Endothelial cell of umbilical vein (primary cell): Measurements from ENCODE around the gene NDUFB7. TPM values are rescaled to one million over a fixed set of nuclear protein-coding genes. Genes with fewer than 3 reads are reported as not detected.
"Not testable (repeated sequence)": the region's sequence is repeated elsewhere in the genome, so short reads cannot be mapped to it uniquely, and the experiment has no call there.

Experiments
- BruUV-seq: library from RNA; stranded (reverse); fragments of 400-500 nt; replicated peaks from 2 replicates; lab custom pipeline; 2021; lab: Mats Ljungman, UMichigan
- CTCF ChIA-PET: fragments of 300-600, 350-600 bp; sonication (Branson Sonifier 250); formaldehyde crosslinking; loops from one replicate; lab custom pipeline; 2021; ENCODE audit warnings: antibody characterized with exemption, inconsistent platforms; lab: Charles Lee
- POLR2A ChIA-PET: fragments of 300-600, 350-600 bp; sonication (Branson Sonifier 250); formaldehyde crosslinking; loops from one replicate; lab custom pipeline; 2021; ENCODE audit warnings: antibody characterized with exemption, inconsistent platforms; lab: Charles Lee
- DNase-seq: peaks from one replicate; pipeline ENCODE4 v3.0.0-alpha.2; 2011; ENCODE audit warnings: low read depth, low spot score
- FAIRE-seq: peaks from 2 replicates; lab custom pipeline; 2011; peaks lifted over from hg19 to GRCh38; lab: Jason Lieb, UNC
- H2AFZ ChIP-seq: 2 replicates; pipeline ENCODE4 v1.6.0; 2012; ENCODE audit warnings: low read depth, low read length, control low read depth, inconsistent platforms
- H3K27ac ChIP-seq: 2 replicates; pipeline ENCODE4 v1.5.1; 2011; ENCODE audit warnings: low read depth, mild to moderate bottlenecking, control low read depth, low read length, moderate library complexity; ENCODE audit not compliant: insufficient read depth
- H3K27me3 ChIP-seq, 2 experiments: 2 replicates each; pipeline versions ENCODE4 v1.6.0 to v1.6.1; 2011; ENCODE audit warnings: low read length in 2 of 2, mixed read lengths in 1 of 2; ENCODE audit not compliant: control insufficient read depth in 2 of 2, insufficient read depth in 2 of 2
- H3K36me3 ChIP-seq, 2 experiments: 2 replicates in 1 of 2; 3 replicates in 1 of 2; pipeline ENCODE4 v1.5.1; 2011; ENCODE audit warnings: low read length in 2 of 2, mild to moderate bottlenecking in 1 of 2, moderate library complexity in 1 of 2; ENCODE audit not compliant: control insufficient read depth in 2 of 2, insufficient read depth in 2 of 2; ENCODE audit errors: extremely low read depth in 1 of 2
- H3K4me1 ChIP-seq: 3 replicates; pipeline ENCODE4 v1.5.1; 2011; ENCODE audit warnings: mild to moderate bottlenecking, low read length; ENCODE audit not compliant: control insufficient read depth, insufficient read depth; ENCODE audit errors: extremely low read depth
- H3K4me2 ChIP-seq: 2 replicates; pipeline ENCODE4 v1.6.1; 2011; ENCODE audit warnings: low read length, control low read depth, mixed read lengths; ENCODE audit not compliant: insufficient read depth
- H3K4me3 ChIP-seq, 3 experiments: fragments of 200-600 bp in 1 of 3; sonication (generic), shearing (Covaris generic) in 1 of 3; replicated peaks in 1 of 3; 2 replicates each; pipeline ENCODE4 v1.5.1; 2011 to 2016; ENCODE audit warnings: control low read depth in 3 of 3, low read length in 3 of 3, mild to moderate bottlenecking in 2 of 3, inconsistent platforms in 1 of 3, low read depth in 1 of 3, moderate library complexity in 1 of 3; ENCODE audit not compliant: insufficient read depth in 1 of 3
- H3K79me2 ChIP-seq: 2 replicates; pipeline ENCODE4 v1.6.0; 2012; ENCODE audit warnings: low read length, inconsistent platforms; ENCODE audit not compliant: control insufficient read depth, insufficient read depth
- H3K9ac ChIP-seq: replicated peaks from 2 replicates; pipeline ENCODE3; 2011; ENCODE audit warnings: low read length, control low read depth; ENCODE audit not compliant: insufficient read depth; ENCODE audit errors: extremely low read depth
- H3K9me1 ChIP-seq: replicated peaks from 3 replicates; pipeline ENCODE4 v1.6.0; 2011; ENCODE audit warnings: mild to moderate bottlenecking, low read length; ENCODE audit not compliant: control insufficient read depth, insufficient read depth; ENCODE audit errors: extremely low read depth
- H3K9me3 ChIP-seq: replicated peaks from 2 replicates; pipeline ENCODE4 v1.5.1; 2012; ENCODE audit warnings: low read length, inconsistent platforms; ENCODE audit not compliant: control insufficient read depth, insufficient read depth
- H4K20me1 ChIP-seq: replicated peaks from 2 replicates; pipeline ENCODE3; 2011; ENCODE audit warnings: mild to moderate bottlenecking, low read length; ENCODE audit not compliant: control insufficient read depth, insufficient read depth; ENCODE audit errors: extremely low read depth
- CTCF ChIP-seq, 2 donors: IDR thresholded peaks; 1 replicate in 1 of 2; 2 replicates in 1 of 2; pipeline ENCODE4 v1.5.1; 2011; ENCODE audit warnings: low read length in 2 of 2, mild to moderate bottlenecking in 2 of 2, moderate library complexity in 2 of 2, control low read depth in 1 of 2, inconsistent platforms in 1 of 2, low read depth in 1 of 2; ENCODE audit not compliant: insufficient read depth in 1 of 2; ENCODE audit errors: extremely low read depth in 1 of 2
- EZH2 ChIP-seq: IDR thresholded peaks from 2 replicates; pipeline ENCODE4 v1.6.1; 2012; ENCODE audit warnings: borderline replicate concordance, low read depth, mild to moderate bottlenecking, moderate library complexity, low read length, inconsistent platforms; ENCODE audit not compliant: severe bottlenecking
- FOS ChIP-seq: IDR thresholded peaks from 2 replicates; pipeline ENCODE4 v1.6.1; 2011; ENCODE audit warnings: mild to moderate bottlenecking, low read length, moderate library complexity, borderline replicate concordance; ENCODE audit not compliant: insufficient read depth
- GATA2 ChIP-seq: IDR thresholded peaks from 2 replicates; pipeline ENCODE4 v1.7.0; 2011; ENCODE audit warnings: low read depth, mild to moderate bottlenecking, moderate library complexity, mixed read lengths, low read length; ENCODE audit not compliant: insufficient read length, insufficient read depth
- JUN ChIP-seq: IDR thresholded peaks from 2 replicates; pipeline ENCODE4 v1.6.1; 2011; ENCODE audit warnings: borderline replicate concordance, low read depth; ENCODE audit not compliant: insufficient read length, insufficient read depth
- MYC ChIP-seq: IDR thresholded peaks from one replicate; pipeline ENCODE4 v1.6.1; 2011; ENCODE audit warnings: mild to moderate bottlenecking, low read depth, low read length
- POLR2A ChIP-seq: IDR thresholded peaks from 2 replicates; pipeline ENCODE4 v1.6.1; 2012; ENCODE audit warnings: low read depth, mild to moderate bottlenecking, control low read depth, low read length
- POLR2AphosphoS5 ChIP-seq: IDR thresholded peaks from 2 replicates; pipeline ENCODE4 v1.6.1; 2012; ENCODE audit warnings: low read depth, mild to moderate bottlenecking, control low read depth, low read length, moderate library complexity; ENCODE audit not compliant: insufficient read depth
- dilution Hi-C: fragments of 300-500 bp; cut with MboI; formaldehyde crosslinking; loops from one replicate; pipeline ENCODE4 v1.15.0; 2019; ENCODE audit warnings: low sequenced_read_pairs; ENCODE audit not compliant: extremely low pct_ligation_motif_present
- intact Hi-C: fragments of 100-400 bp; cut with micrococcal nuclease; formaldehyde crosslinking; loops from one replicate; pipeline ENCODE4 v1.10.0; 2022
- polyA plus RNA-seq, 4 experiments: library from polyadenylated mRNA; depleted of rRNA in 3 of 4; stranded (reverse) in 3 of 4; unstranded in 1 of 4; fragments of >200 nt; gene quantifications; 2 replicates each; pipeline versions ENCODE4 v1.2.1 to v1.2.3, GENCODE V29; 2011 to 2012; ENCODE audit warnings: missing spikeins in 1 of 4
- total RNA-seq: library from RNA; stranded (reverse); gene quantifications from 2 replicates; pipeline ENCODE4 v1.2.3, GENCODE V29; 2021
- TF ChIP-seq, protein P1 (sequence below): IDR thresholded peaks from 2 replicates; pipeline ENCODE4 v1.6.1; 2011; ENCODE audit not compliant: insufficient read depth, insufficient read length

NDUFB7 gene
- total and polyA plus RNA-seq, 2 donors (not counting 3 experiments of a cell fraction or from before 2014, with no cell fraction given): 177 to 655 TPM

DNA sequence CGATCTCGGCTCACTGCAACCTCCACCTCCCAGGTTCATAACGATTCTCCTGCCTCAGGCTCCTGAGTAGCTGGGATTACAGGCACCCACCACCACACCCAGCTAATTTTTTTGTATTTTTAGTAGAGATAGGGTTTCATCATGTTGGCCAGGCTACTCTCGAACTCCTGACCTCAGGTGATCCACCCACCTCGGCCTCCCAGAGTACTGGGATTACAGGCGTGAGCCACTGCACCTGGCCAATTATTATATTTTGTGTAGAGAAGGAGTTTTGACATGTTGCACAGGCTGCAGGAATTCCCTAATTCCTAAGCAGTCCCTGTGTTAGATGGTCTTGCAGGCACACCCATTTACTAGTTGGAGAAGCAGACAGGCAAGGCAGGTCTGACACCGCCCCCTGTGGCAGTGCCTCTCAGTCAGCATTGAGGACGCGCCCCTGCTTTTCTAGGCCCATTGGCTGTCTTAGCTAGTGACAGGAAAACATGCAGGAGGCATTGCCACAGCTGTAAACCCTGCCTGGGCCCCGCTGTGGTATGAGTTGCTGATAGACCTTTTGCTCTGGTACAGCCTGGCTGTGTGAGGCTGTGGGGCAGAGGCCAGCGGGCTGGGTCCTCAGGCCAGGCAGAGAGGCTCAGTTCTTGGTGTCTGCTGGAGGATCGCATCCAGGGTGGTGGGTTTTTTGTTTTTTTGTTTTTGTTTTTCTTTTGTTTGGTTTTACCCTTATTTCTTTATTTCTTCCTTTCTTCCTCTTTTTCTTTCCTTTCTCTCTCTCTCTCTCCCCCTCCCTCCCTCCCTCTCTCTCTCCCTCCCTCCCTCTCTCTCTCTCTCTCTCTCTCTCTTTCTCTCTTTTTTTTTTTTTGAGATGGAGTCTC lies 20.5 kb downstream of the NDUFB7 start:
- CTCF ChIA-PET: interaction anchor here (1.1 to 1.8 kb wide), 2 partner anchors 20 to 76 kb away, joined by 4 read pairs; partner anchors contain the start of genes NDUFB7 and PTGER1
- dilution Hi-C loops, H3K9ac ChIP-seq, intact Hi-C loops, H2AFZ ChIP-seq, H3K4me1 ChIP-seq, DNase-seq, H4K20me1 ChIP-seq, POLR2A ChIA-PET, H3K27ac ChIP-seq, H3K9me1 ChIP-seq, FAIRE-seq, H3K27me3 ChIP-seq, H3K4me3 ChIP-seq, BruUV-seq, H3K9me3 ChIP-seq, H3K4me2 ChIP-seq, H3K36me3 ChIP-seq, H3K79me2 ChIP-seq: not testable (repeated sequence)
- peak in 1 of 2 donors; percentile 1 for TF ChIP-seq CTCF (IDR thresholded peaks at IDR 0.05; ENCODE audit: extremely low read depth in 1 of 2, insufficient read depth in 1 of 2, low read depth in 1 of 2, low read length in 2 of 2)

DNA sequence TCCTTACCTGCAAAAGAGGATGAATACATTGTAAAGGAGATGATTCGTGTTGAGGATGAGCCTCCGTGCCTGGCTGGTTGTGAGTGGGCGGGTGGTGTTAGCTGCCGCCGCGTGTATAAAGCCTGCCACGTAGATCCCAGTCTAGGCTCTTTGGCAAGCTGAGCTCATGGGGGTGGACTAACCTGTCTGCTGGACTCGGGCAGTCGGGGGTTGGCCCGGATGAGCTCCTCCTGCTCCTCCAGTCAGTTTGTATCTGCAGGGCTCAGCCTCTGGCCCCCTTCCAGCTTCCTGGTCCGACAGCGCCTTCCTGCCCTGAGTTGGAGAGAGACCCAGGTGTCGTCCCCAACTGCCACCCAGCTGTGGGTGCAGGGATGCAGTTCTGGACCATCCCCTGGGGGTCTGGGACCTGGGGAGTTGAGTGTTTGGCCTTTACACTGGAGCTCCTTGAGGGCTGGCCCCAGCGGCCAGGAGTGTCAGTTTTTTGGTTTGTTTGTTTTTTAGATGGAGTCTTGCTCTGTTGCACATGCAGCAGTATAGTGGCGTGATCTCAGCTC lies 21.6 kb downstream of the NDUFB7 start:
- dilution Hi-C loops (no loop called here), intact Hi-C loops (no loop called here)
- no peaks in the 10 kb centered on the region for H3K9me1 ChIP-seq
- H3K27ac ChIP-seq: no peak overlapping the region
- TF ChIP-seq MYC: no peak
- TF ChIP-seq CTCF (IDR thresholded peaks at IDR 0.05; ENCODE audit: extremely low read depth in 1 of 2, insufficient read depth in 1 of 2, low read depth in 1 of 2, low read length in 2 of 2): no peak
- TF ChIP-seq GATA2: no peak
- no peak for TF ChIP-seq POLR2A
- TF ChIP-seq POLR2AphosphoS5: no peak
- TF ChIP-seq, protein P1, sequence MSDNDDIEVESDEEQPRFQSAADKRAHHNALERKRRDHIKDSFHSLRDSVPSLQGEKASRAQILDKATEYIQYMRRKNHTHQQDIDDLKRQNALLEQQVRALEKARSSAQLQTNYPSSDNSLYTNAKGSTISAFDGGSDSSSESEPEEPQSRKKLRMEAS: no peak
- no peak for TF ChIP-seq JUN
- no peak for TF ChIP-seq EZH2
- TF ChIP-seq FOS: no peak
- H3K9me3 ChIP-seq: no peaks in the 10 kb centered on the region
- BruUV-seq: no TSS peak
- H3K4me1 ChIP-seq: no peaks in the 10 kb centered on the region
- no peak overlapping the region for H3K4me2 ChIP-seq
- DNase-seq (no peak), FAIRE-seq (no peak)
- CTCF ChIA-PET: interaction anchor here (1.1 to 1.8 kb wide), 2 partner anchors 22 to 75 kb away, joined by 4 read pairs; partner anchors contain the start of genes NDUFB7 and PTGER1
- peaks cover 0 to 1% of the 10 kb centered on the region in 2 experiments for H3K36me3 ChIP-seq
- H4K20me1 ChIP-seq: no peaks in the 10 kb centered on the region
- POLR2A ChIA-PET: no interaction called here
- H3K79me2 ChIP-seq: no peaks in the 10 kb centered on the region
- H3K9ac ChIP-seq: no peak overlapping the region
- no peaks in the 10 kb centered on the region for H3K27me3 ChIP-seq
- no peak overlapping the region for H2AFZ ChIP-seq
- H3K4me3 ChIP-seq: no peak overlapping the region
